Right lung (tissue), 5 donors: Measurements from ENCODE around the gene YIPF3. TPM values are rescaled to one million over a fixed set of nuclear protein-coding genes. Genes with fewer than 3 reads are reported as not detected.
"Not testable (repeated sequence)": the region's sequence is repeated elsewhere in the genome, so short reads cannot be mapped to it uniquely, and the experiment has no call there.

Experiments used
- DNase-seq, 2 donors: peaks; one replicate each; pipeline ENCODE4 v3.0.0-alpha.2; 2013
- polyA plus RNA-seq, 5 donors: library from polyadenylated mRNA; unstranded; fragments of 120-200 nt; gene quantifications; one replicate each; pipeline versions ENCODE4 v1.2.1 to v1.2.3, GENCODE V29; 2013; ENCODE audit warnings: inconsistent platforms in 1 of 5, low replicate concordance in 1 of 5; ENCODE audit not compliant: insufficient read length in 5 of 5, insufficient read depth in 1 of 5

YIPF3 gene
- polyA plus RNA-seq, 5 donors = 120 to 150 (median 135) TPM

GRCh38 chr6:43511824-43512415, 4.8 kb downstream of the YIPF3 start:
- DNase-seq = no peak

DNA sequence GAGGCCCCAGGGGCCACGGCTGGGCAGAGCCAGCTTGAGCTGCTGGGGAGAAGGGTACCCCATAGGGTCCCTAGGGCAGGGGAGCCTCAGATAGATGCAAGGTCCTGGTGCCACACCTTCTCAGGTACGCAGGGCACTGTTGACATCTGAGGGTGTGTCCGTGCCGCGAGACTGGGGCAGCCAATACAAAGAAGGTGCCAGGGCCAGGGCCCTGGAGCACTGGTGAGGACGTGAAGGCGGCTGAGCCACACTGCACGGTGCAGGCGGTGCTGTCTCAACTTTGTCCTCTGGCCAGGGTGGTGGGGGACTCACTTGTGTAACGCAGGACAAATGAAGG, 5.9 kb downstream of the YIPF3 start:
- no peak for DNase-seq

GRCh38 chr6:43509984-43510826, 6.5 kb downstream of the YIPF3 start, which contains the start of gene LRRC73:
Gene LRRC73, minus strand, starts transcription at chr6:43510346. Its CDS starts 561 bp downstream, at chr6:43509785.
- peak; percentile 77 to 83 for DNase-seq

GRCh38 chr6:43509142-43509983, 7.4 kb downstream of the YIPF3 start:
- DNase-seq = no peak

- no peak for DNase-seq
Measured at GRCh38 chr6:43508481-43509141, 8.1 kb downstream of the YIPF3 start.

DNA sequence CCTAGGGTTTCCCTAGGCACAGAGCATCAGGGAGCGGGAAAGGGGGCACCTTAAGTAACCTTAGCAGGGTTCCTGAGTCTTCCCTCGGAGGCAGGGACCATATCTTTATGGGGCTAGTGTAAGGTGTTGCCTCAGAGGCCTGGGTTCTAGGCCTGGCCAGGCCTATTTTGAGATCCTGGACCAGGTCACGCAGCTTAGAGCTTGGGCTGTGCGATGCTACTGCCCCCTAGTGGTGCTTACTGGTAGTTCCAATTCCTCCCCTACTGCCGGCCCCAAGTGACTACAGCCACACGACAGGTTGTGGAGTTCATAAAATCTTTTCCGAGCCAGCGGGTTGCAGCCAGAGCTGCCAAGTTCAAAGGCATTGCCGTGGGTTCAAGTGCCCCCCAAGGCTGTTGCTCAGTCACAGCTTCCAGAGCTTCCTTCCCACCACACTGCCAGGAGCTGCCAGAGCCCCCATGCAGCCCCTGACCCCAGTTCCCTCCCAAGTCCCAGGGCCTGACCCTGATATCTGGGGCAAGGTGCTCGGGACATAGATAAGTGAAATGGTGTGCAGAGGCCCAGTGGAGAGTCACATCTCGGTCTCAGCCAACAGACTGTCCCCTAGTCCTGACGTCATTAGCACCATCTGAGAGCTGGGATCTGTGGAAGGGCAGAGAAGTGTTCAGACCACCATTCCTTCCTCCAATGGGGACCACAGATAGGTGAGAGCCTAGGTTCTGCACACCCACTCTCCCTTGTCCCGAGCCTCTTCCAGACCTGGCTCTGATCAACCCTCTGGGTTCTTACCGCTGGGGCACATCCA, 9.9 kb downstream of the YIPF3 start:
- DNase-seq = peak; percentile 75 to 82

DNA sequence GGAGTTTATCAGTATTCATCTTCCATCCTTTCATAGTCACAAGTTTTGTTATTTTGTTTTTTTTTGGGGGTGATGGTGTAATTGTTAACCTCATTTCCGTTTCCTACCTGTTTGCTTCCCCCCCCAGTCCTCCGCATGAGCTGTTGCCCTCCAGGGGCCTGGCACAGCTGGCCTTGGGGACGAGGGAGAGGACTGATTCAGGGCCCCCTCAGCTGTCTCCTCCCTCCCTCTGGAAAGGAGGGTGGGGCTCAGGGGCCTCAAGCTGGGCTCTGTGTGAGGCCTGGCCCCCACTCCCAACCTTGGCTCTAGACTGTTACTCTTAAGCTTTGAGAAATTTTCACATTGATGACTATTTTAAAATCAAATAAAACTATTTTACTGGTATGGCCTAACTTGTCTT, 10.6 kb downstream of the YIPF3 start:
- no peak for DNase-seq

GRCh38 chr6:43505718-43506117, 11.0 kb downstream of the YIPF3 start:
- no peak for DNase-seq

DNA sequence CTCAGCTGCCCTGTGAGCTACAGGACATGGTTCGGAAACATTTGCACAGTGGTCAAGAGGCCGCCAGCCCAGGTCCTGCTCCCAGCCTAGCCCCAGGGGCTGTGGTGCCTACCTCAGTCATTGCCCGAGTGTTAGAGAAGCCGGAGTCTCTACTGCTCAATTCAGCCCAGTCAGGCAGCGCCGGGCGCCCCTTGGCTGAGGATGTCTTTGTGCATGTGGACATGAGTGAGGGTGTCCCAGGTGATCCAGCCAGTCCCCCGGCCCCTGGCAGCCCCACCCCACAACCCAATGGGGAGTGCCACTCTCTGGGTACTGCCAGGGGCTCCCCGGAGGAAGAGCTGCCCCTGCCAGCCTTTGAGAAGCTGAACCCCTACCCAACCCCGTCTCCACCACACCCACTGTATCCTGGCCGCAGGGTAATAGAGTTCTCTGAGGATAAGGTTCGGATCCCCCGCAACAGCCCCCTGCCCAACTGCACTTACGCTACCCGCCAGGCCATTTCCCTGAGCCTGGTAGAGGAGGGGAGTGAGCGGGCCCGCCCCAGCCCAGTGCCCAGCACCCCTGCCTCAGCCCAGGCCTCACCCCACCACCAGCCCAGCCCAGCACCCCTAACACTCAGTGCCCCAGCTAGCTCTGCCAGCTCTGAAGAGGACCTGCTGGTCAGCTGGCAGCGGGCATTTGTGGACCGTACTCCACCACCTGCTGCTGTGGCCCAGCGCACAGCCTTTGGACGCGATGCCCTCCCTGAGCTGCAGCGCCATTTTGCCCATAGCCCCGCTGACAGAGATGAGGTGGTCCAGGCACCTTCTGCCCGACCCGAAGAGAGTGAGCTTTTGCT, 11.8 kb downstream of the YIPF3 start:
- no peak for DNase-seq

DNA sequence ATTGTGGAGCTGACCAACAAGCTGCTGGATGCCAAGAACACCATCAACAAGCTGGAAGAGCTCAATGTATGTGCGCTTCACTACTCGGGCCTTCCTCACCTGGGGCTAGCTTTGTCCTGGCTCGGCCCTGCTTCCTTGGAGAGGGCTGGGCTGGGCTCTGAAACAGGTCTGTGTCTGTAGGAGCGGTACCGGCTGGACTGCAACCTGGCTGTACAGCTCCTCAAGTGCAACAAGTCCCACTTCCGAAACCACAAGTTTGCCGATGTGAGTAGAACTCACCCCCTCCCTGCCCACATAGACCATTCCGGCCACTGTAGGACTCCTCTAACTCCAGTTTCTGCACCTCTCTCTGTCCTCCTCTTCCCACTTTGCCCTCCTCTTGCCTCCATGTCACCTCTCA, 13.3 kb downstream of the YIPF3 start:
- DNase-seq = no peak

- no peak for DNase-seq
Measured at GRCh38 chr6:43502666-43503065, 14.1 kb downstream of the YIPF3 start.

DNA sequence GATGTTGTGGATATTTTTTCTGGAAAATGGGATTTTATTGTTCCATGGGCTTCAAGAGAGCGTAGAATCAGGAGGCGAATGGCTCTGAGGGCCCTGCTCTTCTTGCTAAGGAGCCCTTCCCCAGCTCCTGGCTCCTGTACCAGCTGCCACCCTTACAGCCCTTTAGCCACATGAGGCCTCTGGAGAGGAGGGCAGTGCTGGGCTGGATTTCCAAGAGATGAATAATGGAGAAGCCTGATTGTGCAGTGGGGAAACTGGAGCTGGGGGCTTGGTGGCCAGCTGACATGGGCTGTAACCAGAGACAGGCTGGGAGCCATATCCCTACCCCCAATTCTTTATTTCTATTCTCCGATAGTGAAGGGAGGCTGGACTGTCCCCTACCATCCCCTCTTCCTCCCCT, 15.8 kb downstream of the YIPF3 start:
- DNase-seq = no peak

GRCh38 chr6:43499028-43499815, 17.5 kb downstream of the YIPF3 start:
- no peak for DNase-seq

DNA sequence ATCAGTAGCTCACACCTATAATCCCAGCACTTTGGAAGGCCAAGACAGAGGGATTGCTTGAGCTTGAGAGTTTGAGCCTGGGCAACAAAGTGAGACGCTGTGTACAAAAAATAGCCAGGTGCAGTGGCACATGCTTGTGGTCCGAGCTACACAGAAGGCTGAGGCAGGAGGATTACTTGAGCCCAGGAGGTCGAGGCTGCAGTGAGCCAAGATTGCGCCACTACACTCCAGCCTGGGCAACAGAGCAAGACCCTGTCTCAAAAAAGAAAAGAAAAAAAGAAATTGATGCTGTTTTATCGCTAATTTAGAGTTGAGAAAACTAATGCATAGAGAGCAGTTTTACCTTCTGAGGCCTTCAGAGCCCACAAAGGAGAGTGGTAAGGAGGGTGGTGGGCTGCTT, 18.4 kb downstream of the YIPF3 start:
- not testable (repeated sequence) for DNase-seq

DNA sequence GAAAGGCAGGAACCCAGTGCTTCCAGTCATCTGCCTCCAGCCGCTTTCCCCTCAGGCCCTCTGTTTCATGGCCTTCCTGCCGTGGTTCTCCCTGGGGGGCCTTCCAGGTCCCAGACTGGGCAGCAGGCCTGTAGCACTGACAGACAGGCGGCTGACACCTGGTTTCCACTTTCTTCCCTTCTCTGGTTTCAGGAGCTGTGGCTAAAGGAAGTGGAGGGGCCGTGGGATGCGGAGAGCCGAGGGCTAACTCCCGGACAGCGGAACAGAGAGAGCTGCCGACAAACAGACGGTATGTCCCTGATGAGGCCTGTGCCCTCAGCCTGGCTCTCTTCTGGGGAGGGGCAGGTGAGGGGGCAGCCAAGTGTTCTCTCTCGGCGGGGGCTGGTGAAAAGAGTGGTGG, 19.0 kb downstream of the YIPF3 start:
- no peak for DNase-seq

DNA sequence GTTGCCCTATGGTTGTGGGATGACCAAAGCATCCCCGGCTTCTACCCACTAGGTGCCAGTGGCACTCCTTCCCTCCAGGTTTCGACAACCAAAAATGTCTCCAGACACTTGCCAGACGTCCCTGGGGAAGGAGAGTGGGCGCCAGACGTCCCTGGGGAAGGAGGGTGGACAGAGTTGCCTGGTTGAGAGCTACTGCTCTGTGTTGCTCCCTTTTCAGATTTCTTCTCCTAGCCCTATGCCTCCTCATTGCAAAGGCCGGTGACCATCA, 19.7 kb downstream of the YIPF3 start:
- no peak for DNase-seq

GRCh38 chr6:43496370-43497128, 20.2 kb downstream of the YIPF3 start:
- DNase-seq = no peak

- no peak for DNase-seq
Measured at GRCh38 chr6:43495409-43495941, 21.3 kb downstream of the YIPF3 start.

- DNase-seq = no peak
Measured at GRCh38 chr6:43494766-43495165, 22.0 kb downstream of the YIPF3 start.
